Esophagus squamous epithelium (tissue), 5 donors: ENCODE data around the gene PRG3. TPM values are rescaled to one million over a fixed set of nuclear protein-coding genes. Genes with fewer than 3 reads are reported as not detected.

ENCODE experiments used
- DNase-seq: peaks from one replicate; lab custom pipeline; 2025; lab: John Stamatoyannopoulos, UW
- H3K27ac ChIP-seq, 4 donors: fragments of 200-600 bp; sonication (generic); one replicate each; pipeline ENCODE4 v1.5.1; 2016 to 2019; ENCODE audit warnings: mild to moderate bottlenecking in 1 of 4
- H3K27me3 ChIP-seq, 4 donors: fragments of 200-600 bp; sonication (generic); 1 replicate in 3 of 4; 2 replicates in 1 of 4; pipeline versions ENCODE4 v1.5.1 to v1.6.0; 2017 to 2021; ENCODE audit warnings: antibody characterized with exemption in 1 of 4
- H3K36me3 ChIP-seq, 3 donors: fragments of 200-600 bp; sonication (generic); one replicate each; pipeline ENCODE4 v1.5.1; 2016 to 2019
- H3K4me1 ChIP-seq, 3 donors: fragments of 200-600 bp; sonication (generic); one replicate each; pipeline ENCODE4 v1.5.1; 2017 to 2019
- H3K4me3 ChIP-seq, 4 donors: fragments of 200-600 bp; sonication (generic); 1 replicate in 3 of 4; 2 replicates in 1 of 4; pipeline ENCODE4 v1.5.1; 2016 to 2019; ENCODE audit warnings: mild to moderate bottlenecking in 2 of 4, moderate library complexity in 1 of 4
- H3K9me3 ChIP-seq, 3 donors: fragments of 200-600 bp; sonication (generic); one replicate each; pipeline ENCODE4 v1.5.1; 2016 to 2019
- POLR2A ChIP-seq, 4 donors: fragments of 450-650 bp; IDR thresholded peaks; one replicate each; pipeline ENCODE4 v1.6.1; 2017; ENCODE audit warnings: antibody characterized with exemption in 4 of 4, mild to moderate bottlenecking in 4 of 4, moderate library complexity in 3 of 4
- WGBS, 2 donors: methylation state at CpG; one replicate each; pipeline ENCODE4 v1.1.5; 2018; 5-methylcytosine and 5-hydroxymethylcytosine counted together
- intact Hi-C: fragments of 100-400 bp; cut with DNase I; formaldehyde crosslinking; loops from one replicate; pipeline ENCODE4 v1.15.0; 2022
- total RNA-seq, 4 donors: library from RNA; depleted of rRNA; stranded (reverse); fragments of >200 nt; gene quantifications; one replicate each; pipeline ENCODE4 v1.1.0, GENCODE V29; 2016
- TF ChIP-seq, protein P1 (sequence below), 6 experiments: fragments of 450-650 bp in 4 of 6; fragments of 200-600 bp in 2 of 6; sonication (generic) in 2 of 6; IDR thresholded peaks; one replicate each; pipeline ENCODE4 v1.5.1; 2016 to 2019; ENCODE audit warnings: antibody characterized with exemption in 6 of 6, mild to moderate bottlenecking in 4 of 6, moderate library complexity in 4 of 6
- donor health status: DM: yes; HTN: yes; CAD: no.

The PRG3 gene
- total RNA-seq, 4 donors from 2014 or later, result not detected

DNA sequence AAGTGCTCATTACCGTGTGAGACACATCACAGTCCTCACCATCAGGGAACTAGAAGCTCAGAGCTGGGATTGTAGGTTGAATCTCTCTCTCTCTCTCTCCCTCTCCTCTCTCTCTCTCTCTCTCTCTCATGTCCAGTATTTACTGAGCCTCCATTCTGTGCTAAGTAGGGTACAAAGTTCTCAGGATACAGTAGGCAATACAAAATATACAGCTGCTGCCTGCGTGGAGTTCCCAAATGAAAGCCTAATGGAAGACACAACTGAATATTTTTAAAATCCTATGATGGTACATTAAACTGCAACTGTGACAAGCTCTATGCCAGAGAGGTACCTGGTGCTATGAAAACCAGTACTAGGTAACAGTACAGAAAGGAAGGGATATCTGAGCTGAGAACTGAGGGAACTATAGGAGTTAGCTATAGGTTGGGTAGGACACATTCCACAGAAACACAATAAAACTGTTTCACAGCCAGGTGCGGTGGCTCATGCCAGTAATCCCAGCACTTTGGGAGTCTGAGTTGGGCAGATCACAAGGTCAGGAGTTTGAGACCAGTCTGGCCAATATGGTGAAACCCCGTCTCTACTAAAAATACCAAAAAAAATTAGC is 19.1 kb upstream of the PRG3 start:
- Histone ChIP-seq H3K27me3 (no peaks in the 10 kb centered on the region), H3K4me1 (no peaks in the 10 kb centered on the region), H3K9me3 (no peaks in the 10 kb centered on the region), H3K27ac (no peak overlapping the region), H3K4me3 (no peak overlapping the region), H3K36me3 (peaks cover 0 to 4% (median 0%) of the 10 kb centered on the region in 3 donors)
- intact Hi-C loops, result no loop called here
- TF ChIP-seq POLR2A (IDR thresholded peaks at IDR 0.05), result no peak
- TF ChIP-seq, protein P1, sequence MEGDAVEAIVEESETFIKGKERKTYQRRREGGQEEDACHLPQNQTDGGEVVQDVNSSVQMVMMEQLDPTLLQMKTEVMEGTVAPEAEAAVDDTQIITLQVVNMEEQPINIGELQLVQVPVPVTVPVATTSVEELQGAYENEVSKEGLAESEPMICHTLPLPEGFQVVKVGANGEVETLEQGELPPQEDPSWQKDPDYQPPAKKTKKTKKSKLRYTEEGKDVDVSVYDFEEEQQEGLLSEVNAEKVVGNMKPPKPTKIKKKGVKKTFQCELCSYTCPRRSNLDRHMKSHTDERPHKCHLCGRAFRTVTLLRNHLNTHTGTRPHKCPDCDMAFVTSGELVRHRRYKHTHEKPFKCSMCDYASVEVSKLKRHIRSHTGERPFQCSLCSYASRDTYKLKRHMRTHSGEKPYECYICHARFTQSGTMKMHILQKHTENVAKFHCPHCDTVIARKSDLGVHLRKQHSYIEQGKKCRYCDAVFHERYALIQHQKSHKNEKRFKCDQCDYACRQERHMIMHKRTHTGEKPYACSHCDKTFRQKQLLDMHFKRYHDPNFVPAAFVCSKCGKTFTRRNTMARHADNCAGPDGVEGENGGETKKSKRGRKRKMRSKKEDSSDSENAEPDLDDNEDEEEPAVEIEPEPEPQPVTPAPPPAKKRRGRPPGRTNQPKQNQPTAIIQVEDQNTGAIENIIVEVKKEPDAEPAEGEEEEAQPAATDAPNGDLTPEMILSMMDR (IDR thresholded peaks at IDR 0.05), result no peak
- WGBS, 2 donors, result 78 to 88% methylated on average over 4 of the region's 4 CpGs
- DNase-seq, result no peak

DNA sequence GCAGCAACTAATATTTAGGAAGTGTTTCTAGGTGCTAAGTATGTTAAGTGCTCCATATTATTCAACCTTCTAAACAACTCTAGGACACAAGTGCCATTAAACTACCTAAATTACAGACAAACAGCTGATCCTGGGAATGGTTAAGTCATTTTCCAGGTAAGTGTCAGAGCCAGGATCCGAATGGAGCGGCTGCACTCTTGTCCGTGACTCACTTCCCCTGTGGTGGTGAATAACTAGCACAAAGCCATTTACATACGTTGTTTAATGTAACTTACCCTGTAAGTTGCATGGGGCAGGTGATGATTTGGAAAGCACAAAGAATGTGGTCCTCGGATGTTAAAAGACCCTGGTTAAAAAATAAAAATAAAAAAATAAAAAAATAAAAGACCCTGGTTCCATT is 18.3 kb upstream of the PRG3 start:
- intact Hi-C loops, result no loop called here
- WGBS, 2 donors, result 62 to 81% methylated on average over 5 of the region's 5 CpGs
- H3K9me3 ChIP-seq, result no peaks in the 10 kb centered on the region
- H3K27ac ChIP-seq, result no peak overlapping the region
- DNase-seq, result no peak
- no peaks in the 10 kb centered on the region for H3K4me1 ChIP-seq
- peaks cover 0 to 2% (median 0%) of the 10 kb centered on the region in 3 donors for H3K36me3 ChIP-seq
- TF ChIP-seq, protein P1 (IDR thresholded peaks at IDR 0.05), result no peak
- no peak for TF ChIP-seq POLR2A (IDR thresholded peaks at IDR 0.05)
- no peak overlapping the region for H3K4me3 ChIP-seq
- H3K27me3 ChIP-seq, result no peaks in the 10 kb centered on the region

DNA sequence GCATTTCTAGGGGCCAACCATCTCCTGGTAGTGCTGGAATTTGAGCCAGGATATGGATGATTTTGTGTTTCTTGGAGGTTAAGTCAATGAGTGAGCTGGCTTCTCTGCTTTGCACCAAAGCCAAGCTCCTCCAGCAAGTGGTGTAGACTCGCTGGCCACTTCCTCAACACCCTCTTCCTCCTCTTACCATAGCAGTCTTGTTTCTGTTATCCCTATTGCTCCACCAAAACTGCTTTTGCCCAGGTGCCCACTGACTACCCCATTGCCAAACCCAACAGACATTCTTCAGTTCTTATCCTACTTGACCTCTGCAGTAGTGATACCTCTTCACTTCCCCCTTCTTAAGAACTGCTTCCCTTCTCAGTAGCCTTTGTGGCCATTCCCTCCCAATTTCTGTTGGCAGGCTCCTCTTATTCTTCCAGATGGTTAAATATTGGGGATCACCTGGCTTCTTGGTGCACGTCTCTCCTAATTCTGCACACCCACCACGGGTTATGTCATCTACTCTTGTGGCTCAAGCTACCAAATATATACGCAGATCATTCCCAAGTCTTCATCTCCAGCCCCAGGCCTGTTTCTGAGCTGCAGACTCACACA is 16.5 kb upstream of the PRG3 start:
- Histone ChIP-seq H3K27me3 (no peaks in the 10 kb centered on the region), H3K4me3 (no peak overlapping the region), H3K27ac (no peak overlapping the region), H3K9me3 (no peaks in the 10 kb centered on the region), H3K4me1 (no peaks in the 10 kb centered on the region), H3K36me3 (no peaks in the 10 kb centered on the region)
- TF ChIP-seq, protein P1 (IDR thresholded peaks at IDR 0.05), result no peak
- no peak for TF ChIP-seq POLR2A (IDR thresholded peaks at IDR 0.05)
- WGBS, 2 donors, result 76 to 80% methylated on average over 4 of the region's 4 CpGs
- DNase-seq, result no peak
- intact Hi-C loops, result no loop called here

DNA sequence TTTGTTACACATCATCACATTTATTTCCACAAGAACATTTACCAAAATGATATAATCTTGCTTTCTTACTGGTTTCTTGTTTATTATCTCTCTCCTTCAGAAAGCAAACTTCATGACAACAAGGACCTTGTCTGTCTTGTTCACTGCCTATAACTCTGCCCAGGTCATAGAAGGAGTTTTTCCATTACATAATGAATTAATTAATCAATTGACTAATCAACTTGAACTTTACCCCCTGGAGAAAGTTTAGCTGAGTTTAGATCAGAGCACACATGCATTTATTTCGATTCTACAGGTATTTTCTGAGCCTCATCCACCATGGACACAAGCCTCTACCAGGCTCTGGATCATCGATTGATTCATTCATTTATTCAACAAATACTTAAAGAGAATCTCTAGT is 15.8 kb upstream of the PRG3 start:
- WGBS, 2 donors, result 66 to 67% methylated on average over 2 of the region's 2 CpGs
- TF ChIP-seq POLR2A (IDR thresholded peaks at IDR 0.05), result no peak
- TF ChIP-seq, protein P1 (IDR thresholded peaks at IDR 0.05), result no peak
- no peaks in the 10 kb centered on the region for H3K4me1 ChIP-seq
- intact Hi-C loops, result no loop called here
- H3K9me3 ChIP-seq, result no peaks in the 10 kb centered on the region
- no peak for DNase-seq
- H3K27ac ChIP-seq, result no peak overlapping the region
- no peaks in the 10 kb centered on the region for H3K27me3 ChIP-seq
- H3K4me3 ChIP-seq, result no peak overlapping the region
- no peaks in the 10 kb centered on the region for H3K36me3 ChIP-seq

DNA sequence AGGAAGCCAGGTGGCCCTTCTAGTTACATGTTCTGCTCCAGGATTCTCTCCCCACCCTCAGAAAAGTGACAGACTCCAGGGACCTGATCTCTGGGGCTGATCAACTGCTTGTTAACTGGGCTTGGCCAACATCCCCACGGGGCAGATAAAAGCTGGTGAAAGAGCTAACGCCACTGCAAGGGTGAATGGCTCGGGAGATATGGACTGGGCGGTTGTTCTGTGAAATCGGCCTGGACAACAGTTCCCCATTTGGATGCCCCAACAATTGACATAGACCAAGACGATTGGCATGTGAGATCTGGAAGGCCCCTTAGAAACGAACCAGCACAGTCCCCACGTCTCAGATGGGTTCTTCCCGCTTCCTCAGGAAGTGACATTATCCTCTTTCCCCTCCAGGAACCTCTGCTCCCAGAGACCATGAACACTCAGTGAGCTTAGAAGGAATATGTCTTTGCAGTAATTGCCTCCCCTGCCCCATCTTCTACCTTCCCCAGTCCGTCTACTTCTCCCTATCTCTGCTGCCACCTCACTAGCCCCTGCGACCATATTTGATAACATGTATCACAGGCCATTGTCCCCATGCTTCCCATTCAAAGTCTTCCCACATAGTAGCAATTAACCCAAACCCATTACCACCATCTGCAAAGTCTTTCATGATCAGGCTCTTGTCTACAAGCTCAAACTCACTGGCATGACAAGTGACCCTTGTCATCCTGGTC is 15.1 kb upstream of the PRG3 start:
- Histone ChIP-seq H3K27ac (no peak overlapping the region), H3K4me1 (no peaks in the 10 kb centered on the region), H3K36me3 (no peaks in the 10 kb centered on the region), H3K4me3 (no peak overlapping the region), H3K9me3 (no peaks in the 10 kb centered on the region), H3K27me3 (no peaks in the 10 kb centered on the region)
- 85 to 90% methylated on average over 11 of the region's 11 CpGs for WGBS, 2 donors
- intact Hi-C loops, result no loop called here
- no peak for DNase-seq
- TF ChIP-seq POLR2A (IDR thresholded peaks at IDR 0.05), result no peak
- TF ChIP-seq, protein P1 (IDR thresholded peaks at IDR 0.05), result no peak
